Measurements from ENCODE around the gene ACSBG1. TPM values are rescaled to one million over a fixed set of nuclear protein-coding genes. Genes with fewer than 3 reads are reported as not detected.

Gene ACSBG1
- polyA plus RNA-seq, 2 donors = 0.10 to 0.11 TPM

DNA sequence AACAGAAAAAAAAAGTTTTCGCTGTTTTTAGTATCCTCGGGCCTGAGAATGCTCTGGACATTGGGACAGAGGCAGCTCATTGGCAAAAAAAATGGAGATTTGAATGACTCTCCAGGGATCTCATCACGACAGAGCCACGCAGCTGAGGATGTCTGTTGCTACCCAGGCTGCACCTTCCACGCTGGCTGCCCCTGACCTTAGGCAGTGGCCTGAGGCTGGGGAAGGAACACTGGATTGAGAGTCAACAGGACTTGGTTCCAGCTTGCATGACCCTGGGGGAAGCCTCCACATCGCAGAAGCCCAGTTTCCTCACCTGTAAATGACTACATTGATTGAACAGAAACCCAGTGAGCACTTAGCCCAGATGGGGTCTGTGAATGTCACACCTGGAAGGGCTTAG lies 8.7 kb upstream of the ACSBG1 start:
- H3K36me3 ChIP-seq (ENCODE audit: control insufficient read depth in 2 of 2, insufficient read depth in 2 of 2, low read length in 1 of 2) = no peaks in the 10 kb centered on the region
- H3K27ac ChIP-seq (ENCODE audit: low read depth in 2 of 2, low read length in 1 of 2) = no peak overlapping the region
- no peak overlapping the region for H3K4me3 ChIP-seq (ENCODE audit: low read depth in 1 of 2, low read length in 2 of 2)
- H3K27me3 ChIP-seq (ENCODE audit: control insufficient read depth in 1 of 2, insufficient read depth in 2 of 2, low read length in 2 of 2) = no peaks in the 10 kb centered on the region
- 73 to 76% methylated on average over 6 of the region's 6 CpGs for WGBS, 2 donors
- H3K4me1 ChIP-seq (ENCODE audit: control insufficient read depth in 2 of 2, insufficient read depth in 2 of 2, low read length in 1 of 2) = no peaks in the 10 kb centered on the region
- no peaks in the 10 kb centered on the region for H3K9me3 ChIP-seq (ENCODE audit: control insufficient read depth in 2 of 2, insufficient read depth in 1 of 2, low read depth in 1 of 2, low read length in 1 of 2)

DNA sequence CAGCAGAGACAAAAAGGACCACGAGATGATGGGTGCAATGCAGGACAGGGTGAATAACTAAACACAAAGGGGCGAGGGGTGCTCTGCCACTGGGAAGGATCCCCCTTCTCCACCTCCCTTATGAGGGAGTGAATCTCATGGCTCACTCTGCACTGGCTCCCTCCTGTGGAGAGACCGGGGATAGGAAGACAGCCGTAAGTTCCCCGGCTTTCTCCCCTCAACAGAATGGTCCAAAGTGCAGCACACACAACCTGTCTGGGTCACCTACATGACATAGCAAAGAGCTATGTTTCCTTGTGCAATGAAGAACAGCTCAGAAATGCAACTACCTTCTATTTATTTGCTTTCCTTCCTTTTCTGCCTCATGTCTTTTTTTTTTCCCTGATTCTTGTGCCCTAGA lies 7.8 kb upstream of the ACSBG1 start:
- H3K27ac ChIP-seq (ENCODE audit: low read depth in 2 of 2, low read length in 1 of 2) = no peak overlapping the region
- WGBS, 2 donors = 74% methylated on average over 5 of the region's 5 CpGs
- H3K4me1 ChIP-seq (ENCODE audit: control insufficient read depth in 2 of 2, insufficient read depth in 2 of 2, low read length in 1 of 2) = no peaks in the 10 kb centered on the region
- no peaks in the 10 kb centered on the region for H3K27me3 ChIP-seq (ENCODE audit: control insufficient read depth in 1 of 2, insufficient read depth in 2 of 2, low read length in 2 of 2)
- H3K9me3 ChIP-seq (ENCODE audit: control insufficient read depth in 2 of 2, insufficient read depth in 1 of 2, low read depth in 1 of 2, low read length in 1 of 2) = no peaks in the 10 kb centered on the region
- no peaks in the 10 kb centered on the region for H3K36me3 ChIP-seq (ENCODE audit: control insufficient read depth in 2 of 2, insufficient read depth in 2 of 2, low read length in 1 of 2)
- no peak overlapping the region for H3K4me3 ChIP-seq (ENCODE audit: low read depth in 1 of 2, low read length in 2 of 2)

DNA sequence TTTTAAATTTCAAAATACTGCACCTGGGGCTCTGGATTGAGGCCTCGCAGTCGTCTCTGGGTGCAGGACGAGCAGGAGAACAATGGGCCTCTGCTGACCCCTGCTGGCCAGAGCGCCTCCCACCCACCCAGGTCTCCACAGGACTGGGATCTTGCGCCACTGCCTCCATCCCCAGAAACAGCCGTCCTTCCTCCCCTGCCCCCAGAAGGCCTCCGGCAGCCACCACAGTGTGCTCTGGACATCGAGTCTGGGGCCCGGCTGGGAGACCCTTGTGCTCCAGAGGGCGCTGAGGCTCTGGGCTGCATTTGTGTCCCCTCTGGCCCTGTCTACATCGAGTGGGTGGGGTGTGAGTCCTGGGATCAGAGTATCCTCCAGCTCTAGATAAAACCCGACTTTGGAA lies 6.7 kb upstream of the ACSBG1 start:
- no peaks in the 10 kb centered on the region for H3K9me3 ChIP-seq (ENCODE audit: control insufficient read depth in 2 of 2, insufficient read depth in 1 of 2, low read depth in 1 of 2, low read length in 1 of 2)
- no peaks in the 10 kb centered on the region for H3K4me1 ChIP-seq (ENCODE audit: control insufficient read depth in 2 of 2, insufficient read depth in 2 of 2, low read length in 1 of 2)
- WGBS, 2 donors = 12 to 13% methylated on average over 12 of the region's 12 CpGs
- H3K36me3 ChIP-seq (ENCODE audit: control insufficient read depth in 2 of 2, insufficient read depth in 2 of 2, low read length in 1 of 2) = no peaks in the 10 kb centered on the region
- H3K4me3 ChIP-seq (ENCODE audit: low read depth in 1 of 2, low read length in 2 of 2) = no peak overlapping the region
- no peaks in the 10 kb centered on the region for H3K27me3 ChIP-seq (ENCODE audit: control insufficient read depth in 1 of 2, insufficient read depth in 2 of 2, low read length in 2 of 2)
- H3K27ac ChIP-seq (ENCODE audit: low read depth in 2 of 2, low read length in 1 of 2) = no peak overlapping the region

DNA sequence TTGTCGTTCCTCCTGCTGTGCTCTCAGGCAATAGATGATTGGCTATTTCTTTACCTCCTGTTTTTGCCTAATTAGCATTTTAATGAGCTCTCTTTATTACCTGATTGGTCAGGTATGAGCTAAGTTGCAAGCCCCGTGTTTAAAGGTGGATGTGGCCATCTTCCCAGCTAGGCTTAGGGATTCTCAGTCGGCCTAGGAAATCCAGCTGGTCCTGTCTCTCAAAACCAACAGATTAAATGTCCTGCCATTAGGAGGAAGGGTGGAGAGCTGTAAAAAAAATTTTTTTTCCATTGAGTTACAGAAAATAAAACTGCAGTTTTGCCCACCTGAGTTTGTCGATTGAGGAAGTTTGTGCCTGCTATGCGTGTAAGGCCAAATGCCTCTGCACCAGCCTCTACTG lies 5.4 kb upstream of the ACSBG1 start:
- no peaks in the 10 kb centered on the region for H3K27me3 ChIP-seq (ENCODE audit: control insufficient read depth in 1 of 2, insufficient read depth in 2 of 2, low read length in 2 of 2)
- H3K36me3 ChIP-seq (ENCODE audit: control insufficient read depth in 2 of 2, insufficient read depth in 2 of 2, low read length in 1 of 2) = no peaks in the 10 kb centered on the region
- H3K9me3 ChIP-seq (ENCODE audit: control insufficient read depth in 2 of 2, insufficient read depth in 1 of 2, low read depth in 1 of 2, low read length in 1 of 2) = no peaks in the 10 kb centered on the region
- no peak overlapping the region for H3K4me3 ChIP-seq (ENCODE audit: low read depth in 1 of 2, low read length in 2 of 2)
- WGBS, 2 donors = 82 to 83% methylated on average over 5 of the region's 5 CpGs
- H3K27ac ChIP-seq (ENCODE audit: low read depth in 2 of 2, low read length in 1 of 2) = no peak overlapping the region
- H3K4me1 ChIP-seq (ENCODE audit: control insufficient read depth in 2 of 2, insufficient read depth in 2 of 2, low read length in 1 of 2) = no peaks in the 10 kb centered on the region

DNA sequence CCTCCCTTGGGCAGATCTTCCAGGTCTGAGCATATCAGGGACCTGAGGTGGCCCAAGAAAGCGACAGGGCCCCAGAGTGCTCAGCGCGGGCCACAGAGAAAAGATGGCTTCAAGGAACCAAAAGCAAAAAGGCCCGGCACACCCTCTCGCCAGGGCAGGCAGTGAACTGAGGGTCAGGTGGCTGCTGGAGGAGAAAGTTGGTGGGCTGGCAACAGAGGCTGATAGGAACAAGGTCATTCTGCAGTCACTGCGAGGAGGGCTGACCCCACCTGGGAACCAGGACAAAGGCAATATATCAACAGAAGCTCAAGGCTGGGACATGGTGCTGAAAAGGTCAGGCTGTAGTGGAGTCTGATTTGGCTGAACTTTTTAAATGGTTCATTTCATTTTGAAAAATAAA lies 2.8 kb upstream of the ACSBG1 start:
- Histone ChIP-seq H3K4me1 (ENCODE audit: control insufficient read depth in 2 of 2, insufficient read depth in 2 of 2, low read length in 1 of 2) (no peaks in the 10 kb centered on the region), H3K36me3 (ENCODE audit: control insufficient read depth in 2 of 2, insufficient read depth in 2 of 2, low read length in 1 of 2) (no peaks in the 10 kb centered on the region), H3K27me3 (ENCODE audit: control insufficient read depth in 1 of 2, insufficient read depth in 2 of 2, low read length in 2 of 2) (no peaks in the 10 kb centered on the region), H3K9me3 (ENCODE audit: control insufficient read depth in 2 of 2, insufficient read depth in 1 of 2, low read depth in 1 of 2, low read length in 1 of 2) (no peaks in the 10 kb centered on the region), H3K27ac (ENCODE audit: low read depth in 2 of 2, low read length in 1 of 2) (no peak overlapping the region), H3K4me3 (ENCODE audit: low read depth in 1 of 2, low read length in 2 of 2) (no peak overlapping the region)
- WGBS, 2 donors = 79 to 85% methylated on average over 6 of the region's 6 CpGs

GRCh38 chr15:78236491-78236890 lies 2.1 kb upstream of the ACSBG1 start:
- 82 to 84% methylated on average over 6 of the region's 6 CpGs for WGBS, 2 donors
- no peaks in the 10 kb centered on the region for H3K36me3 ChIP-seq (ENCODE audit: control insufficient read depth in 2 of 2, insufficient read depth in 2 of 2, low read length in 1 of 2)
- no peaks in the 10 kb centered on the region for H3K9me3 ChIP-seq (ENCODE audit: control insufficient read depth in 2 of 2, insufficient read depth in 1 of 2, low read depth in 1 of 2, low read length in 1 of 2)
- H3K27me3 ChIP-seq (ENCODE audit: control insufficient read depth in 1 of 2, insufficient read depth in 2 of 2, low read length in 2 of 2) = no peaks in the 10 kb centered on the region
- no peak overlapping the region for H3K4me3 ChIP-seq (ENCODE audit: low read depth in 1 of 2, low read length in 2 of 2)
- H3K4me1 ChIP-seq (ENCODE audit: control insufficient read depth in 2 of 2, insufficient read depth in 2 of 2, low read length in 1 of 2) = no peaks in the 10 kb centered on the region
- no peak overlapping the region for H3K27ac ChIP-seq (ENCODE audit: low read depth in 2 of 2, low read length in 1 of 2)

- 77% methylated on average over 11 of the region's 11 CpGs for WGBS, 2 donors
- H3K4me3 ChIP-seq (ENCODE audit: low read depth in 1 of 2, low read length in 2 of 2) = no peak overlapping the region
- no peaks in the 10 kb centered on the region for H3K36me3 ChIP-seq (ENCODE audit: control insufficient read depth in 2 of 2, insufficient read depth in 2 of 2, low read length in 1 of 2)
- no peaks in the 10 kb centered on the region for H3K4me1 ChIP-seq (ENCODE audit: control insufficient read depth in 2 of 2, insufficient read depth in 2 of 2, low read length in 1 of 2)
- no peaks in the 10 kb centered on the region for H3K27me3 ChIP-seq (ENCODE audit: control insufficient read depth in 1 of 2, insufficient read depth in 2 of 2, low read length in 2 of 2)
- H3K27ac ChIP-seq (ENCODE audit: low read depth in 2 of 2, low read length in 1 of 2) = no peak overlapping the region
- H3K9me3 ChIP-seq (ENCODE audit: control insufficient read depth in 2 of 2, insufficient read depth in 1 of 2, low read depth in 1 of 2, low read length in 1 of 2) = no peaks in the 10 kb centered on the region
These were observed 869 bp downstream of the ACSBG1 start for GRCh38 chr15:78233496-78233895.

- no peaks in the 10 kb centered on the region for H3K9me3 ChIP-seq (ENCODE audit: control insufficient read depth in 2 of 2, insufficient read depth in 1 of 2, low read depth in 1 of 2, low read length in 1 of 2)
- H3K36me3 ChIP-seq (ENCODE audit: control insufficient read depth in 2 of 2, insufficient read depth in 2 of 2, low read length in 1 of 2) = no peaks in the 10 kb centered on the region
- H3K4me1 ChIP-seq (ENCODE audit: control insufficient read depth in 2 of 2, insufficient read depth in 2 of 2, low read length in 1 of 2) = no peaks in the 10 kb centered on the region
- no peak overlapping the region for H3K27ac ChIP-seq (ENCODE audit: low read depth in 2 of 2, low read length in 1 of 2)
- 76 to 77% methylated on average over 5 of the region's 5 CpGs for WGBS, 2 donors
- no peak overlapping the region for H3K4me3 ChIP-seq (ENCODE audit: low read depth in 1 of 2, low read length in 2 of 2)
- no peaks in the 10 kb centered on the region for H3K27me3 ChIP-seq (ENCODE audit: control insufficient read depth in 1 of 2, insufficient read depth in 2 of 2, low read length in 2 of 2)
These were observed 1.4 kb downstream of the ACSBG1 start for GRCh38 chr15:78232951-78233350.

GRCh38 chr15:78229431-78230406 lies 4.6 kb downstream of the ACSBG1 start:
- Histone ChIP-seq H3K27ac (ENCODE audit: low read depth in 2 of 2, low read length in 1 of 2) (no peak overlapping the region), H3K36me3 (ENCODE audit: control insufficient read depth in 2 of 2, insufficient read depth in 2 of 2, low read length in 1 of 2) (no peaks in the 10 kb centered on the region), H3K27me3 (ENCODE audit: control insufficient read depth in 1 of 2, insufficient read depth in 2 of 2, low read length in 2 of 2) (no peaks in the 10 kb centered on the region), H3K4me3 (ENCODE audit: low read depth in 1 of 2, low read length in 2 of 2) (no peak overlapping the region), H3K4me1 (ENCODE audit: control insufficient read depth in 2 of 2, insufficient read depth in 2 of 2, low read length in 1 of 2) (no peaks in the 10 kb centered on the region), H3K9me3 (ENCODE audit: control insufficient read depth in 2 of 2, insufficient read depth in 1 of 2, low read depth in 1 of 2, low read length in 1 of 2) (no peaks in the 10 kb centered on the region)
- 87 to 92% methylated on average over 16 to 17 of the region's 17 CpGs for WGBS, 2 donors
